Stomach (tissue), 9 donors: Measurements from ENCODE around the gene C1orf198. TPM values are rescaled to one million over a fixed set of nuclear protein-coding genes. Genes with fewer than 3 reads are reported as not detected.

Experiments
- DNase-seq, 2 donors: peaks; one replicate each; pipeline versions ENCODE4 v3.0.0 to v3.0.0-alpha.2; 2013 to 2019
- H3K27ac ChIP-seq, 5 donors: fragments of 200-600 bp in 4 of 5; sonication (generic) in 4 of 5; one replicate each; pipeline ENCODE4 v1.5.1; 2013 to 2019; ENCODE audit warnings: mild to moderate bottlenecking in 1 of 5, moderate library complexity in 1 of 5
- H3K27me3 ChIP-seq, 3 donors: fragments of 200-600 bp; sonication (generic); one replicate each; pipeline ENCODE4 v1.5.1; 2017 to 2019; ENCODE audit warnings: mixed run types in 1 of 3
- H3K36me3 ChIP-seq, 4 donors: fragments of 200-600 bp; sonication (generic); 1 replicate in 3 of 4; 2 replicates in 1 of 4; pipeline ENCODE4 v1.5.1; 2016 to 2019
- H3K4me1 ChIP-seq, 4 donors: fragments of 200-600 bp; sonication (generic); one replicate each; pipeline ENCODE4 v1.5.1; 2016 to 2019
- H3K4me3 ChIP-seq, 4 donors: fragments of 200-600 bp; sonication (generic) in 3 of 4; one replicate each; pipeline ENCODE4 v1.5.1; 2016 to 2019; ENCODE audit warnings: mild to moderate bottlenecking in 1 of 4
- H3K9me3 ChIP-seq, 4 donors: fragments of 200-600 bp; sonication (generic); one replicate each; pipeline ENCODE4 v1.5.1; 2016 to 2019
- CTCF ChIP-seq, 7 experiments: fragments of 450-650 bp in 4 of 7; fragments of 200-600 bp in 3 of 7; sonication (generic) in 3 of 7; IDR thresholded peaks; one replicate each; pipeline ENCODE4 v1.5.1; 2016 to 2019; ENCODE audit warnings: antibody characterized with exemption in 7 of 7, control low read depth in 2 of 7, mild to moderate bottlenecking in 1 of 7
- EP300 ChIP-seq: sonication (generic); formaldehyde crosslinking; IDR thresholded peaks from one replicate; pipeline ENCODE4 v1.6.1; 2017; ENCODE audit warnings: antibody characterized with exemption
- POLR2A ChIP-seq, 4 donors: fragments of 450-650 bp; IDR thresholded peaks; one replicate each; pipeline ENCODE4 v1.6.1; 2016; ENCODE audit warnings: antibody characterized with exemption in 4 of 4, control low read depth in 2 of 4, mild to moderate bottlenecking in 1 of 4, moderate library complexity in 1 of 4
- POLR2AphosphoS5 ChIP-seq, 3 donors: sonication (generic); formaldehyde crosslinking; IDR thresholded peaks; one replicate each; pipeline ENCODE4 v1.6.1; 2016; ENCODE audit warnings: antibody characterized with exemption in 3 of 3
- WGBS, 5 donors: extraction: QIAGEN DNeasy Blood & Tissue Kit in 3 of 5; methylation state at CpG; one replicate each; pipeline versions ENCODE4 v1.1.5 to v1.1.7; 2013 to 2018; 5-methylcytosine and 5-hydroxymethylcytosine counted together
- intact Hi-C: fragments of 100-400 bp; cut with DNase I; formaldehyde crosslinking; loops from one replicate; pipeline ENCODE4 v1.15.1; 2023; ENCODE audit warnings: low total_unique reads
- polyA plus RNA-seq, 3 donors: library from polyadenylated mRNA; stranded (reverse); fragments of 200-250 nt; gene quantifications; one replicate each; pipeline ENCODE4 v1.2.3, GENCODE V29; 2013
- total RNA-seq, 5 donors: library from RNA; depleted of rRNA; stranded (reverse); fragments of >200 nt; gene quantifications; one replicate each; pipeline versions ENCODE4 v1.1.0 to v1.2.3, GENCODE V29; 2014 to 2016
- donor health status: healthy with polysubstance abuse.
- donor health status: Bipolar disorder and iron deficiency.
- donor health status: healthy.

Gene C1orf198
- total and polyA plus RNA-seq, 8 donors, result 11.3 to 69.3 (median 32.4) TPM

GRCh38 chr1:230883967-230884366, 15.6 kb upstream of the C1orf198 start:
- Histone ChIP-seq H3K27ac (no peak overlapping the region), H3K4me1 (no peaks in the 10 kb centered on the region), H3K4me3 (no peak overlapping the region), H3K36me3 (no peaks in the 10 kb centered on the region), H3K9me3 (peaks cover 0 to 13% (median 9%) of the 10 kb centered on the region in 4 donors), H3K27me3 (peaks cover 0 to 32% (median 0%) of the 10 kb centered on the region in 3 donors)
- intact Hi-C loops, result no loop called here
- 70 to 85% (median 80%) methylated on average over 4 of the region's 4 CpGs for WGBS, 5 donors
- TF ChIP-seq POLR2A (IDR thresholded peaks at IDR 0.05) (no peak), CTCF (IDR thresholded peaks at IDR 0.05) (no peak), POLR2AphosphoS5 (IDR thresholded peaks at IDR 0.05) (no peak), EP300 (no peak)
- DNase-seq, result peak in 1 of 2 donors; percentile 69

- no peaks in the 10 kb centered on the region for H3K36me3 ChIP-seq
- peaks cover 0 to 32% (median 0%) of the 10 kb centered on the region in 3 donors for H3K27me3 ChIP-seq
- TF ChIP-seq CTCF (IDR thresholded peaks at IDR 0.05) (no peak), POLR2A (IDR thresholded peaks at IDR 0.05) (no peak), POLR2AphosphoS5 (IDR thresholded peaks at IDR 0.05) (no peak), EP300 (no peak)
- intact Hi-C loops, result no loop called here
- DNase-seq, result no peak
- H3K27ac ChIP-seq, result no peak overlapping the region
- WGBS, 5 donors, result 28 to 37% (median 34%) methylated on average over 8 of the region's 8 CpGs
- H3K4me1 ChIP-seq, result peaks cover 0 to 12% (median 0%) of the 10 kb centered on the region in 4 donors
- H3K9me3 ChIP-seq, result peaks cover 0 to 7% (median 4%) of the 10 kb centered on the region in 4 donors
- no peak overlapping the region for H3K4me3 ChIP-seq
Measured at GRCh38 chr1:230879778-230880177, 11.5 kb upstream of the C1orf198 start.

GRCh38 chr1:230878591-230878990, 10.3 kb upstream of the C1orf198 start:
- no peaks in the 10 kb centered on the region for H3K9me3 ChIP-seq
- intact Hi-C loops, result no loop called here
- peak overlapping the region in 1 of 5 donors; percentile 8 for H3K27ac ChIP-seq
- peaks cover 0 to 12% (median 0%) of the 10 kb centered on the region in 4 donors for H3K4me1 ChIP-seq
- peaks cover 0 to 32% (median 0%) of the 10 kb centered on the region in 3 donors for H3K27me3 ChIP-seq
- TF ChIP-seq POLR2AphosphoS5 (IDR thresholded peaks at IDR 0.05), result peak in 2 of 3 donors; percentile 14 to 52
- TF ChIP-seq POLR2A (IDR thresholded peaks at IDR 0.05), result no peak
- no peak overlapping the region for H3K4me3 ChIP-seq
- DNase-seq, result peak in 1 of 2 donors; percentile 67
- WGBS, 5 donors, result 34 to 63% (median 51%) methylated on average over 5 of the region's 5 CpGs
- no peaks in the 10 kb centered on the region for H3K36me3 ChIP-seq

GRCh38 chr1:230877924-230878590, 9.7 kb upstream of the C1orf198 start:
- peaks cover 0 to 12% (median 0%) of the 10 kb centered on the region in 4 donors for H3K4me1 ChIP-seq
- no peaks in the 10 kb centered on the region for H3K36me3 ChIP-seq
- whole genome bisulfite sequencing, 5 donors, result 90 to 94% (median 91%) methylated on average over 4 of the region's 4 CpGs
- TF ChIP-seq CTCF (IDR thresholded peaks at IDR 0.05), result no peak
- no peak for TF ChIP-seq EP300
- no peak for TF ChIP-seq POLR2A (IDR thresholded peaks at IDR 0.05)
- no peak for TF ChIP-seq POLR2AphosphoS5 (IDR thresholded peaks at IDR 0.05)
- intact Hi-C loops, result no loop called here
- no peaks in the 10 kb centered on the region for H3K9me3 ChIP-seq
- H3K27ac ChIP-seq, result no peak overlapping the region
- H3K4me3 ChIP-seq, result no peak overlapping the region
- peaks cover 0 to 32% (median 0%) of the 10 kb centered on the region in 3 donors for H3K27me3 ChIP-seq
- DNase-seq, result no peak
